Neural progenitor cell (in vitro differentiated cells): ENCODE results near the gene PLPPR2.

Experiments
- EZH2 ChIP-seq: fragments of 200-600 bp; sonication (generic); IDR thresholded peaks from 2 replicates; pipeline ENCODE4 v1.6.1; 2017; ENCODE audit warnings: antibody characterized with exemption, mild to moderate bottlenecking, moderate library complexity
- EZH2phosphoT487 ChIP-seq: fragments of 200-600 bp; sonication (generic); IDR thresholded peaks from 2 replicates; pipeline ENCODE4 v1.6.1; 2017; ENCODE audit warnings: antibody characterized with exemption
- TF ChIP-seq, protein P1 (sequence below): fragments of 200-600 bp; sonication (generic); IDR thresholded peaks from 2 replicates; pipeline ENCODE4 v1.5.1; 2017; ENCODE audit warnings: antibody characterized with exemption, mild to moderate bottlenecking

DNA sequence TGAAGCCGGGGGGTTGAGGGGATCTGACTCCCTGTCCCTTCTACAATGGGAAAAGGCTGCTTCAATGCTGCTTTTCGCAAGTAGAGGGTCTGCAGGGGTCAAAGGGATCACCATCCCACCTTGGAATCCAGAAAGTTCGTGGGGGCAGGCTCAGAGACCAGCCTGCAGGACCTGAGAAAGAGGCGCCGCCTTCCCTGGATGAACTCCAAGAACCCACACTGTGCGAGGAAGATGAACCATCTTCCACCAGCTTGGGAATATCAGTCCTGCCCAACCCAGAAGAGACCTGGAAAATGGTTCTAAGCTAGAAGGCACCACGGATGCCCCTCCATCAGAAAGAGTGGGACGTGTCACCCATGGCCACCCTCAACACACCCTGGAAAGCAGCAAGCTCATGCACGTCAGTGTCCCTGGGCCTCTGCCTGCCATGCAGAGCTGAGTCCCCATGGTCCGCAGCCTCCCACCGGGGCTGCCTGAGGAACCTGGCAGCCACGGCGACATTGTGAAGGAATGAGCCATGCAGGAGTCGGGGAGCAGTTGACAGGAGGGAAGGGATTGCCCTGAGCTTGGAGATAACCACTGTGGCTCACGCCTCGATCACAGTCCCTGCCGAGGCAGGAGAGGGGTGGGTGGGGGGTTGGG lies 30.4 kb upstream of the PLPPR2 start:
- TF ChIP-seq, protein P1, sequence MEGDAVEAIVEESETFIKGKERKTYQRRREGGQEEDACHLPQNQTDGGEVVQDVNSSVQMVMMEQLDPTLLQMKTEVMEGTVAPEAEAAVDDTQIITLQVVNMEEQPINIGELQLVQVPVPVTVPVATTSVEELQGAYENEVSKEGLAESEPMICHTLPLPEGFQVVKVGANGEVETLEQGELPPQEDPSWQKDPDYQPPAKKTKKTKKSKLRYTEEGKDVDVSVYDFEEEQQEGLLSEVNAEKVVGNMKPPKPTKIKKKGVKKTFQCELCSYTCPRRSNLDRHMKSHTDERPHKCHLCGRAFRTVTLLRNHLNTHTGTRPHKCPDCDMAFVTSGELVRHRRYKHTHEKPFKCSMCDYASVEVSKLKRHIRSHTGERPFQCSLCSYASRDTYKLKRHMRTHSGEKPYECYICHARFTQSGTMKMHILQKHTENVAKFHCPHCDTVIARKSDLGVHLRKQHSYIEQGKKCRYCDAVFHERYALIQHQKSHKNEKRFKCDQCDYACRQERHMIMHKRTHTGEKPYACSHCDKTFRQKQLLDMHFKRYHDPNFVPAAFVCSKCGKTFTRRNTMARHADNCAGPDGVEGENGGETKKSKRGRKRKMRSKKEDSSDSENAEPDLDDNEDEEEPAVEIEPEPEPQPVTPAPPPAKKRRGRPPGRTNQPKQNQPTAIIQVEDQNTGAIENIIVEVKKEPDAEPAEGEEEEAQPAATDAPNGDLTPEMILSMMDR, result no peak
- TF ChIP-seq EZH2, result no peak
- no peak for TF ChIP-seq EZH2phosphoT487
